Thyroid gland (tissue), 4 donors: ENCODE data around the gene ROPN1. TPM values are rescaled to one million over a fixed set of nuclear protein-coding genes. Genes with fewer than 3 reads are reported as not detected.

Experiments
- DNase-seq, 2 donors: peaks; one replicate each; pipeline ENCODE4 v3.0.0-alpha.2; 2019
- H3K27ac ChIP-seq, 3 donors: fragments of 200-600 bp; sonication (generic); 1 replicate in 2 of 3; 2 replicates in 1 of 3; pipeline ENCODE4 v1.5.1; 2016 to 2019; ENCODE audit warnings: mild to moderate bottlenecking in 1 of 3, moderate library complexity in 1 of 3
- H3K27me3 ChIP-seq: fragments of 200-600 bp; sonication (generic); one replicate; pipeline ENCODE4 v1.5.1; 2019
- H3K36me3 ChIP-seq, 2 donors: fragments of 200-600 bp; sonication (generic); one replicate each; pipeline ENCODE4 v1.5.1; 2016 to 2019
- H3K4me1 ChIP-seq, 2 donors: fragments of 200-600 bp; sonication (generic); one replicate each; pipeline ENCODE4 v1.5.1; 2017 to 2019
- H3K4me3 ChIP-seq, 3 donors: fragments of 200-600 bp; sonication (generic); replicated peaks in 1 of 3; 1 replicate in 2 of 3; 2 replicates in 1 of 3; pipeline ENCODE4 v1.5.1; 2016; ENCODE audit warnings: mild to moderate bottlenecking in 1 of 3
- H3K9me3 ChIP-seq: fragments of 200-600 bp; sonication (generic); one replicate; pipeline ENCODE4 v1.5.1; 2017
- POLR2A ChIP-seq, 2 donors: fragments of 450-650 bp; IDR thresholded peaks; one replicate each; pipeline ENCODE4 v1.6.1; 2017; ENCODE audit warnings: antibody characterized with exemption in 2 of 2, mild to moderate bottlenecking in 2 of 2, moderate library complexity in 1 of 2
- WGBS, 2 donors: methylation state at CpG; one replicate each; pipeline ENCODE4 v1.1.5; 2017; 5-methylcytosine and 5-hydroxymethylcytosine counted together
- intact Hi-C: fragments of 100-400 bp; cut with DNase I; formaldehyde crosslinking; loops from one replicate; pipeline ENCODE4 v1.15.1; 2023
- total RNA-seq, 4 donors: library from RNA; depleted of rRNA; stranded (reverse); fragments of >200 nt; gene quantifications; one replicate each; pipeline ENCODE4 v1.2.3, GENCODE V29; 2016
- TF ChIP-seq, protein P1 (sequence below), 6 experiments: fragments of 200-600 bp in 3 of 6; fragments of 450-650 bp in 3 of 6; sonication (generic) in 3 of 6; IDR thresholded peaks; one replicate each; pipeline ENCODE4 v1.5.1; 2016 to 2019; ENCODE audit warnings: antibody characterized with exemption in 6 of 6, mild to moderate bottlenecking in 2 of 6, inconsistent platforms in 1 of 6, moderate library complexity in 1 of 6

ROPN1 gene
- total RNA-seq, 4 donors from 2014 or later = 0.54 TPM; not detected in 3

- intact Hi-C loops = no loop called here
- peak overlapping the region; percentile 40 to 70 (median 52) for H3K4me3 ChIP-seq
- H3K27me3 ChIP-seq = no peaks in the 10 kb centered on the region
- H3K27ac ChIP-seq = peak overlapping the region in 2 of 3 donors; percentile 84 to 86
- peaks cover 0 to 9% of the 10 kb centered on the region in 2 donors for H3K4me1 ChIP-seq
- 12 to 27% methylated on average over 8 to 13 of the region's 47 CpGs for WGBS, 2 donors
- no peaks in the 10 kb centered on the region for H3K36me3 ChIP-seq
- peak in 1 of 2 donors; percentile 16 for DNase-seq
- TF ChIP-seq POLR2A (IDR thresholded peaks at IDR 0.05) = no peak
- TF ChIP-seq, protein P1, sequence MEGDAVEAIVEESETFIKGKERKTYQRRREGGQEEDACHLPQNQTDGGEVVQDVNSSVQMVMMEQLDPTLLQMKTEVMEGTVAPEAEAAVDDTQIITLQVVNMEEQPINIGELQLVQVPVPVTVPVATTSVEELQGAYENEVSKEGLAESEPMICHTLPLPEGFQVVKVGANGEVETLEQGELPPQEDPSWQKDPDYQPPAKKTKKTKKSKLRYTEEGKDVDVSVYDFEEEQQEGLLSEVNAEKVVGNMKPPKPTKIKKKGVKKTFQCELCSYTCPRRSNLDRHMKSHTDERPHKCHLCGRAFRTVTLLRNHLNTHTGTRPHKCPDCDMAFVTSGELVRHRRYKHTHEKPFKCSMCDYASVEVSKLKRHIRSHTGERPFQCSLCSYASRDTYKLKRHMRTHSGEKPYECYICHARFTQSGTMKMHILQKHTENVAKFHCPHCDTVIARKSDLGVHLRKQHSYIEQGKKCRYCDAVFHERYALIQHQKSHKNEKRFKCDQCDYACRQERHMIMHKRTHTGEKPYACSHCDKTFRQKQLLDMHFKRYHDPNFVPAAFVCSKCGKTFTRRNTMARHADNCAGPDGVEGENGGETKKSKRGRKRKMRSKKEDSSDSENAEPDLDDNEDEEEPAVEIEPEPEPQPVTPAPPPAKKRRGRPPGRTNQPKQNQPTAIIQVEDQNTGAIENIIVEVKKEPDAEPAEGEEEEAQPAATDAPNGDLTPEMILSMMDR (IDR thresholded peaks at IDR 0.05) = no peak
- no peaks in the 10 kb centered on the region for H3K9me3 ChIP-seq
These were observed 42.3 kb upstream of the ROPN1 start for GRCh38 chr3:124034016-124034843.

DNA sequence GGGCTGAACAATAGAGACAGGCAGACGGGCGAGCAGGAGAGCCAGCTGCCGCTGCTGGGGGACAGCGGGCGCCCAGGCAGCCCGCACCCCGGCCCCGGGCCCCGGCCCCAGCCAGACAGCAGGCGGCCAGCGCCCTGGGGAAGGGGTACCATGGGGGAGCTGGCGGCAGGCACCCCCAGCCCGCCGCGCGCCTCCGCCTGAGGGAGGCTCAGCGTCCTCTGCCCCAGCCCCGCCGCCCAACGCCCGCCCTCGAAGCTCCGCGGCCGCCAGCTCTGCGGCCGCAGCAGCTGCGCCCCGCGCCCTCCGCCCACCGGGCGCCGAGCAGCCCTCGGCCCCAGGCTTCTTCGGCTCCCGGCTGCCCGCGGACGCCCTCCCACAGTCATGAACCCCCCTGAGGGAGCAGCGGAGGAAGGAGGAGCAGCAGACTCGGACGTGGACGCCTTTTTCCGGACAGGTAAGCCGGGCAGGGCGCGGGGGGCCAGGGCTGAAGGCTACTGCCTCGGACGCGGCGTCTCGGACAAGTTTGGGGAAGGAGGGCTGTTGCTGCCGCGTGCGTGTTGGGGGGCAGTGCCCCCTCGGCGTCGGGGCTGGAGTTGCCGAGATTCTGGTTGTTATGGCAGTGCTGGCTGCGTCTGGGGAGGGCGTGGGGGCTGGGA lies 41.6 kb upstream of the ROPN1 start, which contains the start of gene KALRN:
TSS of gene KALRN (plus strand) at position 10 of the 656 bp plus-strand sequence.
- DNase-seq = peak in 1 of 2 donors; percentile 15
- no peaks in the 10 kb centered on the region for H3K27me3 ChIP-seq
- peaks cover 0 to 9% of the 10 kb centered on the region in 2 donors for H3K4me1 ChIP-seq
- H3K36me3 ChIP-seq = no peaks in the 10 kb centered on the region
- WGBS, 2 donors = 0 to 1% methylated on average over 25 to 29 of the region's 63 CpGs
- peak within 1 kb of the TSS; percentile 40 to 71 (median 70) for H3K4me3 ChIP-seq
- H3K9me3 ChIP-seq = no peaks in the 10 kb centered on the region
- peak within 1 kb of the TSS; percentile 77 to 86 (median 84) for H3K27ac ChIP-seq
- intact Hi-C loops = no loop called here
- TF ChIP-seq, protein P1 (IDR thresholded peaks at IDR 0.05) = no peak
- no peak for TF ChIP-seq POLR2A (IDR thresholded peaks at IDR 0.05)

- Histone ChIP-seq H3K27ac (peak overlapping the region; percentile 77 to 86 (median 84)), H3K4me1 (peaks cover 0 to 9% of the 10 kb centered on the region in 2 donors), H3K36me3 (no peaks in the 10 kb centered on the region), H3K4me3 (peak overlapping the region; percentile 8 to 71 (median 70)), H3K27me3 (no peaks in the 10 kb centered on the region), H3K9me3 (no peaks in the 10 kb centered on the region)
- DNase-seq = peak; percentile 84 to 86
- whole genome bisulfite sequencing, 2 donors = 0 to 1% methylated on average over 19 to 33 of the region's 48 CpGs
- intact Hi-C loops = no loop called here
- TF ChIP-seq, protein P1 (IDR thresholded peaks at IDR 0.05) = peak in 5 of 6 experiments; percentile 54 to 89 (median 62)
- peak in 1 of 2 donors; percentile 48 for TF ChIP-seq POLR2A (IDR thresholded peaks at IDR 0.05)
These were observed 41.0 kb upstream of the ROPN1 start for GRCh38 chr3:124032881-124033359.

GRCh38 chr3:124032311-124032880 lies 40.5 kb upstream of the ROPN1 start:
- H3K36me3 ChIP-seq = no peaks in the 10 kb centered on the region
- no peaks in the 10 kb centered on the region for H3K9me3 ChIP-seq
- H3K4me1 ChIP-seq = peaks cover 0 to 9% of the 10 kb centered on the region in 2 donors
- H3K27ac ChIP-seq = peak overlapping the region; percentile 77 to 86 (median 84)
- TF ChIP-seq POLR2A (IDR thresholded peaks at IDR 0.05) = peak in 1 of 2 donors; percentile 4
- TF ChIP-seq, protein P1 (IDR thresholded peaks at IDR 0.05) = no peak
- intact Hi-C loops = no loop called here
- peak; percentile 62 to 68 for DNase-seq
- no peaks in the 10 kb centered on the region for H3K27me3 ChIP-seq
- whole genome bisulfite sequencing, 2 donors = 4% methylated on average over 28 to 29 of the region's 29 CpGs
- H3K4me3 ChIP-seq = peak overlapping the region; percentile 8 to 71 (median 70)
